Stimulated activated CD8-positive, alpha-beta memory T cell treated with anti-CD3 and anti-CD28 coated beads, Interleukin-12 subunit alpha, Interleukin-12 subunit beta, amount 100 ng/mL, for 4 hours (primary cell): ENCODE results near the gene PLD2.

Experiments
- DNase-seq: peaks from one replicate; pipeline ENCODE4 v3.0.0-alpha.2; 2020; ENCODE audit warnings: low read depth

The PLD2 gene

GRCh38 chr17:4806777-4807604 lies at the start of gene PLD2:
PLD2 (plus strand) TSS chr17:4807152; CDS start chr17:4807773, 621 bp downstream.
- DNase-seq, result peak; percentile 76

GRCh38 chr17:4759776-4760236 lies 47.1 kb upstream of the PLD2 start:
- no peak for DNase-seq

- DNase-seq, result no peak
These were observed 42.4 kb upstream of the PLD2 start for GRCh38 chr17:4764595-4764994.

GRCh38 chr17:4766201-4766600 lies 40.8 kb upstream of the PLD2 start:
- no peak for DNase-seq

GRCh38 chr17:4766723-4767122 lies 40.2 kb upstream of the PLD2 start:
- no peak for DNase-seq

- DNase-seq, result no peak
These were observed 38.7 kb upstream of the PLD2 start for GRCh38 chr17:4768298-4768697.

GRCh38 chr17:4769628-4770027 lies 37.3 kb upstream of the PLD2 start:
- DNase-seq, result no peak

GRCh38 chr17:4771519-4772234 lies 35.3 kb upstream of the PLD2 start, which contains the start of gene TM4SF5:
TM4SF5 (plus strand) TSS chr17:4771886; CDS start chr17:4771923, 37 bp downstream.
- no peak for DNase-seq

GRCh38 chr17:4772235-4772613 lies 34.7 kb upstream of the PLD2 start:
- no peak for DNase-seq

- no peak for DNase-seq
These were observed 28.8 kb upstream of the PLD2 start for GRCh38 chr17:4777969-4778760.

- DNase-seq, result no peak
These were observed 26.5 kb upstream of the PLD2 start for GRCh38 chr17:4780325-4780955.

GRCh38 chr17:4782652-4783051 lies 24.3 kb upstream of the PLD2 start:
- no peak for DNase-seq

GRCh38 chr17:4785311-4786105 lies 21.4 kb upstream of the PLD2 start:
- no peak for DNase-seq

- no peak for DNase-seq
These were observed 20.8 kb upstream of the PLD2 start, which contains the start of gene VMO1 for GRCh38 chr17:4786106-4786511. VMO1 (minus strand) TSS chr17:4786364; CDS start chr17:4786352, 12 bp downstream.

- DNase-seq, result no peak
These were observed 20.4 kb upstream of the PLD2 start for GRCh38 chr17:4786516-4786915.

GRCh38 chr17:4788159-4788806 lies 18.7 kb upstream of the PLD2 start:
- no peak for DNase-seq

- no peak for DNase-seq
These were observed 17.9 kb upstream of the PLD2 start, which contains the start of gene GLTPD2 for GRCh38 chr17:4788807-4789700. GLTPD2 (plus strand) TSS chr17:4788964; CDS start chr17:4789012, 48 bp downstream.

- DNase-seq, result no peak
These were observed 17.3 kb upstream of the PLD2 start for GRCh38 chr17:4789701-4789950.

- peak; percentile 67 for DNase-seq
These were observed 16.8 kb upstream of the PLD2 start for GRCh38 chr17:4789951-4790704.
